ENCODE results near the gene SLC7A10.
"Not testable (repeated sequence)": the region's sequence is repeated elsewhere in the genome, so short reads cannot be mapped to it uniquely, and the experiment has no call there.

Gene SLC7A10

DNA sequence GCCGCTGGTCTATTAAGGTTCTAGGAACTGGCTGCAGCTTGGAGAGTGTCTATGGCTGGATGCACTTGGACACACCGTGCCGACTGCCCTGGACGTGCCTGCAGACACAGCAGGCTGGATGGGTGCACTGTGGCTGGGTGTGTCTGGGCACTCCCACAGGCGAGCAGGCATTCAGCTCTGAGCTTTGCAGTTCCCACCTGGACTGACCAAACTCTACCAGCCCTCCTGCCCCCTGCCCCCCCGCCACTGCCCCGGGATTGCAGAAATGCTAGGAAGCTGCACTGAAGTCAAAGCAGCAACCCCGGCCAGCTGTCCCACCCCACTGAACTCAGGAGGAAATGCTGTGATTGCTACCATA lies 38.5 kb downstream of the SLC7A10 start:
- H3K4me3 ChIP-seq (ENCODE audit: low read depth, low read length): no peak overlapping the region

- no peak overlapping the region for H3K4me3 ChIP-seq (ENCODE audit: low read depth, low read length)
Measured at GRCh38 chr19:33186431-33187182, 39.0 kb downstream of the SLC7A10 start.

GRCh38 chr19:33177417-33177979 lies 48.2 kb downstream of the SLC7A10 start:
- H3K4me3 ChIP-seq (ENCODE audit: low read depth, low read length): peak overlapping the region; percentile 55

DNA sequence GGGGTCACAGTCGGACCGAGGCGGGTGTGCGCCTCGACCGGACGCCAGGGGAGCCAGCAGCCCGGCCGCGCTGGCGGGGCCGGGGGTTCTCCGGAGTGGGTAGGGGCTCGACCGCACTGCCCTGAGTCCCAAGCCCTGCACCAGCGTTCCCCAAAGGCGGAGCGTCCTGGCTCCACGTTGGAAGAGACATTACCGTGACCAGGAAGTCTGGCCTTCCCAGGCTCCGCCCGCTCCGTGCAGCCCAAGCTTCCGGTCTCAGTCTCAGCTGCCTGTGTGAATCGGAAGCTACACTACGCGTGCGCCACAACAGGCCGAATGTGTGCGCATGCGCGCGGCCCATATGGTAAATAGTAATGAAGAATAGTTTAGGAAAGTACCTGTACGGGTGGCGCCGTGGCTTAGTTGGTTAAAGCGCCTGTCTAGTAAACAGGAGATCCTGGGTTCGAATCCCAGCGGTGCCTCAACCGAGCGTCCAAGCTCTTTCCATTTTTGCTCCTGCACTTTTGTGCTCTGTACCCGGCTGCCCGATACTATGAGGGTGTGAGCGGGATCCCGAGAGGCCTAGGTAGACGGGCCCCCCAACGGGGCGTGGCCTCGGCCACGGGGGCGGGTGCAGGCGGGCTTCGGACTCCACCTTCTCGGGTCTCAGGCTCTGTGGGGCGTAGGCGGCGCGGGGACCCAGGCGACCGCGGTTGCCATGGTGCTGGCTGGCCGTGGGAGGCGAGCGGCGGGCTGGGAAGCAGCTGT lies 48.8 kb downstream of the SLC7A10 start:
- H3K4me3 ChIP-seq (ENCODE audit: low read depth, low read length): peak overlapping the region; percentile 96

- peak overlapping the region; percentile 96 for H3K4me3 ChIP-seq (ENCODE audit: low read depth, low read length)
Measured at GRCh38 chr19:33175886-33176669, 49.6 kb downstream of the SLC7A10 start.

DNA sequence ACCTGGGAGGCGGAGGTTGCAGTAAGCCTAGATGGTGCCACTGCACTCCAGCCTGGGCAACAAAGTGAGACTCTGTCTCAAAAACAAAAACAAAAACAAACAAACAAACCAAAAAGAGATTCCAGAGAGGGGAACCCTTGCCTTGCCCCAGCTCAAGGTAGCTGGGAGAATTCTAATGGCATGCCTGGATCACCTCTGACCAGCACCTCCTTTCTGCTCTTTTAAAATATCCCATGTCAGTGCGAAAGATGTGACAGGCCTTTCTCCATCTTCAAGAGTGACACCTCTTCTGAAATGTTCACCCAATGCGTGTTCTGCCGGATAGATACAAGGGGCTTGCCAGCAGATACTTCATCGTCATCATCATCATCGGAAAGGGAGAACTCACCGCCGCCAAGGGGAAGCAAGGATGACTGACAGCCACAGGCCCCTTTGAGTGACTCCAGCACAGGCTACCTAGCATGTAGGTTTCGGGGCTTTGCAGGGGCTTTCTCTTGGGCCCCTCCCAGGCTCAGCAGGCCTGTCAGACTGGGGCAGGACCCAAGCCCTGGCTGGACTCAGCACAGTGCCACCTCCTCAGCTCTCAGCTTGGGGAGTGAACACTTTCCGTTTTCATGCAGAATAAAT lies 50.4 kb downstream of the SLC7A10 start:
- H3K4me3 ChIP-seq (ENCODE audit: low read depth, low read length): no peak overlapping the region

DNA sequence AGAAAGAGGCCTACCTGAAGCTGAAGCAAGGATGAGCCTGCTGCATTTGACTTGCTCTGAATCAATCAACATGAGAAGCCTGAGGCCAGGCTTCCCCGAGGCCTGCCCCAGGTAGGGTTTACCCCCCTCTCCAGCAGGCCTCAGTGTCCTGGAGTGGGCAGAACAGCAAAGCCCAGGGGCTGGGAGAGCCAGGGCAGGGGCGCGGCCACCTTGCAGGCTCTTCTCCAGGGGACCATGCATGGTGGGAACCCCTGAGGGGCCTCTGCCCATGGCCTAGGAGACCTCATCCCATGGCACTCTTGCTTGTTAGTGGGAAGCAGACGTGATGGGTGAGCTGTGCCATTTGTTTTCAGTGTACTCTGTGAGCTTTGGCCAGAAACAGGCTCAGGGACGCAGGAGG lies 51.5 kb downstream of the SLC7A10 start:
- H3K4me3 ChIP-seq (ENCODE audit: low read depth, low read length): no peak overlapping the region

DNA sequence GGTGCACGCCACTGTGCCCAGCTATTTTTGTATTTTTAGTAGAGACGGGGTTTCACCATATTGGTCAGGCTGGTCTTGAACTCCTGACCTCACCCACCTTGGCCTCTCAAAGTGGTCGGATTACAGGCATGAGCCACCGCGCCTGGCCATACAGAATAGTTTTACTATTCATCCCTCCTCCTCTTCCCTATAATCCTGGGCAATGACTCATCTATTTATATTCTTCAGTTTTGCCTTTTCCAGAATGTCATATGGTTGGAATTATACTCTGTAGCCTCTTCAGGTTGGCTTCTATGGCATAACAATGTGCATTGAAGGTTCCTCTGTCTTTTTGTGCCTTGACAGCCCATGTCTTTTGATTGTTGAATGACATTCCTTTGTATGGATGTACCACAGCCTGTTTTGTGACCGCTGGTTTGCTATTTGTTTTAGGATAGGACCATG lies 53.7 kb downstream of the SLC7A10 start:
- no peak overlapping the region for H3K4me3 ChIP-seq (ENCODE audit: low read depth, low read length)

- H3K4me3 ChIP-seq (ENCODE audit: low read depth, low read length): no peak overlapping the region
Measured at GRCh38 chr19:33171222-33171795, 54.3 kb downstream of the SLC7A10 start.

DNA sequence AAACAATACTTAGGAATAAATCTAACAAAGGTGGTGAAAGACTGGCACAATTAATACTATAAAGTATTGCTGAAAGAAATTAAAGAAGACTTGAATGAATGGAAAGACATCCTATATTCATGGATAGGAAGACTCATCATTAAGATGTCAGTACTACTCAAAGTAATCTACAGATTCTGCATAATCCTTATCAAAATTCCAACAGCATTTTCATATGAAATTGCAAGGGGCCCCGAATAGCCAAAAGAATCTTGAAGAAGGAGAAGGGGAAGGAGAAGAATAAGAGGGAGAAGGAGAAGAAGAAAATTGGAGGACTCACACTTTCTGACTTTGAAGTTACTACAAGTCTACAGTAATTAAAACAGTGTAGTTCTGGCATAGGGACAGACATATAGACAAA lies 57.1 kb downstream of the SLC7A10 start:
- H3K4me3 ChIP-seq (ENCODE audit: low read depth, low read length): no peak overlapping the region

DNA sequence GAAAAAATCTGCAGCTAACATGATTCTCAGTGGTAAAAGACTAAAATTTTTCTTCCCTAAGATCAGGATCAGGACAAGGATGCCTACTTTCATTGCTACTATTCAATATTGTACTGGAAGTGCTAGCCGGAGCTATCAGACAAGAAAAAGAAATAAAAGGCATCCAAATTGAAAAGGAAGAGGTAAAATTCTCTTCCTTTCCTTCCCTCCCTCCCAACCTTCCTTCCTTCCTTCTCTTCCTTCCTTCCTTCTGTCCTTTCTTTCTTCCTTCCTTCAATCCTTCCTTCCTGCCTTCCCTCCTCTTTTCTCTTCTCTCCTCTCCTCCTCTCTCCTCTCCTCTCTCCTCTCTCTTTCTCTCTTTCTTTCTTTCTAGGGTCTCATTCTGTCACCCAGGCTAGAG lies 58.2 kb downstream of the SLC7A10 start:
- H3K4me3 ChIP-seq (ENCODE audit: low read depth, low read length): no peak overlapping the region

DNA sequence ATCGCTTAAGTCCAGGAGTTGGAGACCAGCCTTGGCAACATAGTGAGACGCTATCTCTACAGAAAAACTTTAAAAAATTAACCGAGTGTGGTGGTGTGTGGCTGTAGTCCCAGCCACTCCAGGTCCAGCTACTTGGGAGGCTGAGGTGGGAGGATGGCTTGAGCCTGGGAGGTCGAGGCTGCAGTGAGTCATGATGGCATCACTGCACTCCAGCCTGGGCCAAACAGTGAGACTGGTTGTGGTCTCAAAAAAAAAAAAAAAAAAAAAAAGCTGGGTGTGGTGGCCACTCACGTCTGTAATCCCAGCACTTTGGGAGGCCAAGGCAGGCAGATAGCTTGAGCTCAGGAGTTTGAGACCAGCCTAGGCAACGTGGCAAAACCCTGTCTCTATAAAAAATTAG lies 59.6 kb downstream of the SLC7A10 start:
- not testable (repeated sequence) for H3K4me3 ChIP-seq (ENCODE audit: low read depth, low read length)

- H3K4me3 ChIP-seq (ENCODE audit: low read depth, low read length): no peak overlapping the region
Measured at GRCh38 chr19:33163481-33163880, 62.2 kb downstream of the SLC7A10 start.

DNA sequence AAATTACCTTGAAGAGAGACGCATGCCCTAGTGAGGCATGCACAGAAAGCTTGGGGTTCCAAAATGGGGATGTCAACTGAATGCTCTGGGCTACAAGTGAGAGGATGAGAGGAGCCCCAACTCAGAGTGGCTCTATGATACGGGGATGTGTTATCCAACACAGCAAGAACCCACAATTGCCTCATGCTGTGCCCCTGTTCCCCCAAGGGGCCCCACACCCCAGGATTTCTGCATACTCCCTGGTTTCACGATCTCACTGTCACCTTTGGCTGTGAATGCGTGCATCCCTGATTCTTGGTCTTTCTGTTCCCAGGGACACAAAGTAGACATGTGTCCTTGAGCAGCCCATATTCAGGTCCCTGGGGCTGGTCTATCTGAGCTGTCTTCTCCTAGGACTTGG lies 64.4 kb downstream of the SLC7A10 start:
- H3K4me3 ChIP-seq (ENCODE audit: low read depth, low read length): no peak overlapping the region

- H3K4me3 ChIP-seq (ENCODE audit: low read depth, low read length): no peak overlapping the region
Measured at GRCh38 chr19:33159893-33160292, 65.8 kb downstream of the SLC7A10 start.

DNA sequence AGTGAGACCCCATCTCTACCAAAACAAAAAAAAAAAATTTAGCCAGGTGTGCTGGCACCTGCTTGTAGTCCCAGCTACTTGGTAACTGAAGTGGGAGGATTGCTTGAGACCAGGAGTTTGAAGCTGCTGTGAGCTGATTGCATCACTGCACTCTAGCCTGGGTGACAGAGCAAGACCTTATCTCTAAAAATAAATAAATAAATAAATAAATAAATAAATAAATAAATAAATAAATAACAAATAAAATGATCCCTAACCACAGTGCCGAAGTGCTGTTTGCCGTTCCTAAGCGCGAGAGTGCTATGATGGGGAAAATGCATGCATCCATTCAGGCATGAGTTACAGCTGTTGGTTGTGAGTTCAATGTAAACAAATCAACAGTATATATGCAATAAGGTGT lies 66.5 kb downstream of the SLC7A10 start:
- H3K4me3 ChIP-seq (ENCODE audit: low read depth, low read length): no peak overlapping the region
